Bronchial epithelial cell (primary cell): ENCODE results near the gene RETREG2. TPM values are rescaled to one million over a fixed set of nuclear protein-coding genes. Genes with fewer than 3 reads are reported as not detected.

Experiments
- DNase-seq: peaks from one replicate; pipeline ENCODE4 v3.0.0-alpha.2; 2010; ENCODE audit warnings: low read depth
- FAIRE-seq: peaks from 2 replicates; lab custom pipeline; 2011; peaks lifted over from hg19 to GRCh38; lab: Jason Lieb, UNC
- H3K27me3 ChIP-seq: 2 replicates; pipeline ENCODE4 v1.5.1; 2011; ENCODE audit warnings: low read length; ENCODE audit not compliant: control insufficient read depth, insufficient read depth
- H3K36me3 ChIP-seq: 2 replicates; pipeline ENCODE4 v1.5.1; 2011; ENCODE audit warnings: low read length; ENCODE audit not compliant: control insufficient read depth, insufficient read depth
- H3K4me3 ChIP-seq: 2 replicates; pipeline ENCODE4 v1.5.1; 2011; ENCODE audit warnings: mild to moderate bottlenecking, low read depth, low read length, control low read depth
- total RNA-seq: library from RNA; depleted of rRNA; stranded (reverse); fragments of >200 nt; gene quantifications from 2 replicates; pipeline ENCODE4 v1.2.1, GENCODE V29; 2014
- TF ChIP-seq, protein P1 (sequence below): IDR thresholded peaks from 2 replicates; pipeline ENCODE4 v1.5.1; 2011; ENCODE audit warnings: mild to moderate bottlenecking, moderate library complexity, low read length, control low read depth, inconsistent platforms; ENCODE audit not compliant: insufficient read depth, severe bottlenecking

The RETREG2 gene
- total RNA-seq, 1 donor from 2014 or later, result 110 TPM

- H3K27me3 ChIP-seq, result no peaks in the 10 kb centered on the region
- no peak overlapping the region for H3K4me3 ChIP-seq
- no peaks in the 10 kb centered on the region for H3K36me3 ChIP-seq
- FAIRE-seq (no peak), DNase-seq (no peak)
- TF ChIP-seq, protein P1, sequence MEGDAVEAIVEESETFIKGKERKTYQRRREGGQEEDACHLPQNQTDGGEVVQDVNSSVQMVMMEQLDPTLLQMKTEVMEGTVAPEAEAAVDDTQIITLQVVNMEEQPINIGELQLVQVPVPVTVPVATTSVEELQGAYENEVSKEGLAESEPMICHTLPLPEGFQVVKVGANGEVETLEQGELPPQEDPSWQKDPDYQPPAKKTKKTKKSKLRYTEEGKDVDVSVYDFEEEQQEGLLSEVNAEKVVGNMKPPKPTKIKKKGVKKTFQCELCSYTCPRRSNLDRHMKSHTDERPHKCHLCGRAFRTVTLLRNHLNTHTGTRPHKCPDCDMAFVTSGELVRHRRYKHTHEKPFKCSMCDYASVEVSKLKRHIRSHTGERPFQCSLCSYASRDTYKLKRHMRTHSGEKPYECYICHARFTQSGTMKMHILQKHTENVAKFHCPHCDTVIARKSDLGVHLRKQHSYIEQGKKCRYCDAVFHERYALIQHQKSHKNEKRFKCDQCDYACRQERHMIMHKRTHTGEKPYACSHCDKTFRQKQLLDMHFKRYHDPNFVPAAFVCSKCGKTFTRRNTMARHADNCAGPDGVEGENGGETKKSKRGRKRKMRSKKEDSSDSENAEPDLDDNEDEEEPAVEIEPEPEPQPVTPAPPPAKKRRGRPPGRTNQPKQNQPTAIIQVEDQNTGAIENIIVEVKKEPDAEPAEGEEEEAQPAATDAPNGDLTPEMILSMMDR, result no peak
These were observed 44.1 kb upstream of the RETREG2 start for GRCh38 chr2:219133976-219134375.

DNA sequence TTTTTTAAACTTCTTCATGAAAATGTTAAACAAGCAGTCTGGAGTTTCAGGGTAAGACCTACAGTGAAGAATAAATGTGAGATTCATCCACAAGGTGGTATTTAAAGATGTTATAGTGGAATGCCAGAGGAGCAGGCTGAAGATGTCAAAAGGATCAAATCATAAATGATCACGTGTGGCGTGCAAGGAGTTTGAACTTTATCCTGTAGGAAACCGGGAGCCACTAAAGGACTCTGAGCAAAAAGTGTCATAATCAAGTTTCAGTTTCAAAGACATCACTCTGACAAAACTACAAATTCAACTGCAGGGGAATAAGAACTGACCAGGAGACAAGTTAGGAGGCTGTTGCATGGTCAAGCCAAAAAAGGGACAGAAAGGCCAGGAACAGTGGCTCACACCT is 37.4 kb upstream of the RETREG2 start:
- FAIRE-seq, result no peak
- peaks cover 2% of the 10 kb centered on the region for H3K36me3 ChIP-seq

GRCh38 chr2:219142329-219142728 is 35.7 kb upstream of the RETREG2 start:
- FAIRE-seq, result no peak
- peak; percentile 33 for DNase-seq
- Histone ChIP-seq H3K4me3 (no peak overlapping the region), H3K36me3 (peaks cover 2% of the 10 kb centered on the region), H3K27me3 (no peaks in the 10 kb centered on the region)
- TF ChIP-seq, protein P1, result no peak

More for the DNA sequence above, 37.4 kb upstream of the RETREG2 start:
- no peak overlapping the region for H3K4me3 ChIP-seq
- no peak for DNase-seq
- TF ChIP-seq, protein P1, result no peak
- no peaks in the 10 kb centered on the region for H3K27me3 ChIP-seq

GRCh38 chr2:219149667-219150066 is 28.4 kb upstream of the RETREG2 start:
- DNase-seq (no peak), FAIRE-seq (no peak)
- TF ChIP-seq, protein P1, result no peak
- Histone ChIP-seq H3K27me3 (no peaks in the 10 kb centered on the region), H3K4me3 (no peak overlapping the region), H3K36me3 (peaks cover 2% of the 10 kb centered on the region)

- DNase-seq, result peak; percentile 59
- Histone ChIP-seq H3K4me3 (no peak overlapping the region), H3K27me3 (no peaks in the 10 kb centered on the region), H3K36me3 (no peaks in the 10 kb centered on the region)
- FAIRE-seq, result no peak
- TF ChIP-seq, protein P1, result peak; percentile 29
These were observed 22.9 kb upstream of the RETREG2 start for GRCh38 chr2:219155054-219155644.

GRCh38 chr2:219157396-219157795 is 20.7 kb upstream of the RETREG2 start:
- FAIRE-seq, result no peak
- DNase-seq, result no peak
- H3K4me3 ChIP-seq, result no peak overlapping the region
- H3K27me3 ChIP-seq, result no peaks in the 10 kb centered on the region
- H3K36me3 ChIP-seq, result no peaks in the 10 kb centered on the region
- TF ChIP-seq, protein P1, result no peak
